WI38 (cell line): Measurements from ENCODE around the gene MX1.

Experiments
- H3K4me3 ChIP-seq: 2 replicates; pipeline ENCODE4 v1.5.1; 2011; ENCODE audit warnings: low read depth, mild to moderate bottlenecking, control low read depth, low read length
- TF ChIP-seq, protein P1 (sequence below): IDR thresholded peaks from 2 replicates; pipeline ENCODE4 v1.5.1; 2012; ENCODE audit warnings: low read depth, mild to moderate bottlenecking, control low read depth, low read length

Gene MX1

DNA sequence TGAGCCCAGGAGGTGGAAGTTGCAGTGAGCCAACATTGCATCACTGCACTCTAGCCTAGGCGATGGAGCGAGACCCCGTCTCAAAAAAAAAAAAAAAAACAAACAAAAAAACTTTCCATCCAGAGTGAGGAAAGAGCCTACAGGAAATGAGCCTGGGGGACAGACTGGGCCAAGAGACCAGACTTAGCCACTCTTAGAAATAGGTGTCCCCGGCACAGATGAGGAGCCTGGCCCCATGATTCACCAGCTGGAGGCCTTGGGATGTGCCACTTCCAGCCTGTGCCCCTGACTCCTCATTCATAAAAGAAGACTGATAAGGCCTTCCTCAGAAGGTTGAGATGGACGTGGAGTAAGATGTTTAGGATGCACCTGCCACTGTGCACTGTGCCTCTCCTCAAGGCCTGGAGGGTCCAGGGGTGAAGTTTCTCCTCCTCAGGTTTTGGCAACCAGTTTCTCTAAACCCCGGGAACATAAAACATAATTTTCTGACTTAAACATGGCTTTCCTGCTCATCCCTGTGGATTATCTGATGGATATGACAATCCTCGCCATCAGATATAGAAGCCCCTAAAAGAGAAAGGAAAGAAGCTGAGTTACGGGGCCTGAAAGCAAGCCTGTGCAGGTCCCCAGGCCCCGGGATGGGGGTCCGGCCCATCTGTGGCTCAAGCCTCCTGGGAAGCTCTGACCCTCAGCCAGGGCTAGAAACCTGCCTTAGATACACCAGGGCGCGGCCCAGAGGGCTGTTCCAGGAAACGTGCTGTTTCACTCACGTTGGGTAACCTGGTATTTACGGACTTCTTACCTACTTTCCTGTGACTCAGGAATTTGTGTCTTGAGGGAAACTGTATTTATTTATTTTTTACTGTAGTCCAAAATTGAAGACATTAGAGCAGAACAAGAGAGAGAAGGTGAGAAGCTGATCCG, 26.0 kb downstream of the MX1 start:
- TF ChIP-seq, protein P1, sequence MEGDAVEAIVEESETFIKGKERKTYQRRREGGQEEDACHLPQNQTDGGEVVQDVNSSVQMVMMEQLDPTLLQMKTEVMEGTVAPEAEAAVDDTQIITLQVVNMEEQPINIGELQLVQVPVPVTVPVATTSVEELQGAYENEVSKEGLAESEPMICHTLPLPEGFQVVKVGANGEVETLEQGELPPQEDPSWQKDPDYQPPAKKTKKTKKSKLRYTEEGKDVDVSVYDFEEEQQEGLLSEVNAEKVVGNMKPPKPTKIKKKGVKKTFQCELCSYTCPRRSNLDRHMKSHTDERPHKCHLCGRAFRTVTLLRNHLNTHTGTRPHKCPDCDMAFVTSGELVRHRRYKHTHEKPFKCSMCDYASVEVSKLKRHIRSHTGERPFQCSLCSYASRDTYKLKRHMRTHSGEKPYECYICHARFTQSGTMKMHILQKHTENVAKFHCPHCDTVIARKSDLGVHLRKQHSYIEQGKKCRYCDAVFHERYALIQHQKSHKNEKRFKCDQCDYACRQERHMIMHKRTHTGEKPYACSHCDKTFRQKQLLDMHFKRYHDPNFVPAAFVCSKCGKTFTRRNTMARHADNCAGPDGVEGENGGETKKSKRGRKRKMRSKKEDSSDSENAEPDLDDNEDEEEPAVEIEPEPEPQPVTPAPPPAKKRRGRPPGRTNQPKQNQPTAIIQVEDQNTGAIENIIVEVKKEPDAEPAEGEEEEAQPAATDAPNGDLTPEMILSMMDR = no peak
- H3K4me3 ChIP-seq = no peak overlapping the region

DNA sequence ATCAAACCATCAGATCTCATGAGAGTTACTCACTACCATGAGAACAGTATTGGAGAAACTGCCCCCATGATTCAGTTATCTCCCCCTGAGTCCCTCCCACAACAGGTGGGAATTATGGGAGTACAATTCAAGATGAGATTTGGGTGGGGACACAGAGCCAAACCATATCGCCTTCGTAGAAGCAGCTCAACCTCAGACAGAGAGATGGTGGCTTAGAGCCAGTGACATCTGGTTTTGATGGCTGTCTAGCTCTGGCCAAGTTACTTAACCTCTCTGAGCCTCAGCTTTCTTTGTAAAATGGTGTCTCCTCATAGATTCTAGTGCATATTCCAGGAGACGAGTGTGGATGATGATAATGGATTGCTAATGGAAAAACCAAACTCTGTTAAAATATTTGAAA, 27.2 kb downstream of the MX1 start:
- TF ChIP-seq, protein P1 = no peak
- no peak overlapping the region for H3K4me3 ChIP-seq

DNA sequence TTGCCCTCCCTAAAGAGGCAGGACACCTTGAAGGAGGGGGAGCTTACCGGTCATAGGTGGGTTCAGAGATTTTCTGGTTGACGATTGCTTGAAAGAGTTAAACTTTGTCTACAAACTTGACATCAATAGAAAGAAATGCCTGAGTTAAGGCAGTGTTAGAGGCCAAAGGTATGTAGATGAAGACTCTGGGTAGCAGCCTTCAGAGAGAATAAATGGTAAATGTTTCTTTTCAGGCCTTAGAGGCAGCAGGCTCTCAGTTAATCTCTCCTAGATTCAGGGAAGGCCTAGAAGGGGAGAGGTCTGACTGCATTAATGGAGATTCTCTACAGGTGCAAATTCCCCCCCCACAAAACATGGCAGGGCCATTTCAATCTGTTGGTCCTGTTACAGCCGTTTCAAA, 27.7 kb downstream of the MX1 start:
- TF ChIP-seq, protein P1 = no peak
- H3K4me3 ChIP-seq = no peak overlapping the region

DNA sequence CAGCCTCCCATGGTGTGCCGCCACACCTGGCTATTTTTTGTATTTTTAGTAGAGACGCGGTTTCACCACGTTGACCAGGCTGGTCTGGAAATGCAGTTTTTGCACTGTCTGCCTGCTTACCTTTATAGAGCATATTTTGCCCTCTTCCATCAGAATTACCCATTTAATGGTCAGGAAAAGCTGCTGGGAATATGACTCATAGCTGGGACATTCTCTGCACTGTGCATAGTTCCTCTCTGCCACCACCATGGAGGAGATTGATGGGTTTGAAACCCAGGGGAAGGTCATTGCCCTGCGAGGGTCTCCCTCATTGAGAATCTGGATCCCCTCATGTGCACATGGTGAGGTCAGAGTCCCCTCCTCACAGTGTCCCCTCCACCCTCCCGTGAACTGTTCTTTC, 32.1 kb downstream of the MX1 start:
- H3K4me3 ChIP-seq = no peak overlapping the region

DNA sequence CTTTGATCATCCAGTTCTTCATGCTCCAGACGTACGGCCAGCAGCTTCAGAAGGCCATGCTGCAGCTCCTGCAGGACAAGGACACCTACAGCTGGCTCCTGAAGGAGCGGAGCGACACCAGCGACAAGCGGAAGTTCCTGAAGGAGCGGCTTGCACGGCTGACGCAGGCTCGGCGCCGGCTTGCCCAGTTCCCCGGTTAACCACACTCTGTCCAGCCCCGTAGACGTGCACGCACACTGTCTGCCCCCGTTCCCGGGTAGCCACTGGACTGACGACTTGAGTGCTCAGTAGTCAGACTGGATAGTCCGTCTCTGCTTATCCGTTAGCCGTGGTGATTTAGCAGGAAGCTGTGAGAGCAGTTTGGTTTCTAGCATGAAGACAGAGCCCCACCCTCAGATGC, 32.5 kb downstream of the MX1 start:
- TF ChIP-seq, protein P1 = no peak
- H3K4me3 ChIP-seq = no peak overlapping the region

More for the DNA sequence above, 32.1 kb downstream of the MX1 start:
- TF ChIP-seq, protein P1 = no peak

DNA sequence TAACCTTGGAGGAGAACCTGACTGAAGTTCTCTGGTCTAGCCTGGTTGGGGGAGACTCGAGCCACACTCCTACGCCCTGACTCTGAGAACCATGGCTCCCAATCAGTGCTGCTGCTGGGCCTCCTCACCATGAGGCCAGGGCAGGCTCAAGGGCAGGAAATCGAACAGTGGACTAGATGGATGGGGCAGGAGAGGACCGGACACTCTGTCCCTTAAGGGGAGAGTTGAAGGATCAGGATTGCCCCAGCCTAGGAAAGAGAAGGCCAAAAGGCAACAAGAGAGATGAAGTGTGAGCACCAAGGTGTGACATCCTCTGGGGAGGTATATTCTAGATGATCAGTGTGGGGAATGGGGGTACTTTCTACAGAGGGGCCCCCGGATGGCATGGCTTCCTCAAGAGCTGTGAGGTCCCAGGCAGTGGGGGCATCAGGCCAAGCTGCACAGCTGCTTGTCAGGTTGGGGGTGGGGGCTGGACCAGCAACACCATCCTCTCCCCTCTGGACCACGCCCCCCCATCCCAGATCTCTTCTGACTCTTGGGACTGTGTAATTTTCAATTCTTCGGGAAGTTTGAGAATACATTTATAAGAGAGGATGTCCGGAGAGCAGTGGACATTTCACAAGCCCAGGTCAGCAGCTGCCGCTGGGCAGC, 34.0 kb downstream of the MX1 start:
- H3K4me3 ChIP-seq = no peak overlapping the region
- TF ChIP-seq, protein P1 = no peak
